HepG2 (cell line): Measurements from ENCODE around the gene PLEKHA3. TPM values are rescaled to one million over a fixed set of nuclear protein-coding genes. Genes with fewer than 3 reads are reported as not detected.

ENCODE experiments used
- AGO1 ChIP-seq: fragments of 200-400 bp; formaldehyde crosslinking; IDR thresholded peaks from 2 replicates; pipeline ENCODE4 v1.6.1; 2017; ENCODE audit warnings: mild to moderate bottlenecking, low read depth, low read length, moderate library complexity; ENCODE audit not compliant: poor library complexity, severe bottlenecking
- CHCHD3 ChIP-seq: sonication (generic); formaldehyde crosslinking; IDR thresholded peaks from 2 replicates; pipeline ENCODE4 v1.8.0; 2022; ENCODE audit warnings: mild to moderate bottlenecking, missing genetic modification reagents, moderate library complexity
- CHD2 ChIP-seq: IDR thresholded peaks from 2 replicates; pipeline ENCODE4 v1.6.1; 2011; ENCODE audit warnings: low read depth, low read length, improper control_type of control experiment
- DBP ChIP-seq: sonication (generic); formaldehyde crosslinking; IDR thresholded peaks from 2 replicates; pipeline ENCODE4 v1.4.0; 2020; ENCODE audit warnings: missing genetic modification reagents; ENCODE audit errors: not compliant biosample characterization
- HCFC1 ChIP-seq: fragments of 150-350 bp; IDR thresholded peaks from 2 replicates; pipeline ENCODE4 v1.6.1; 2014; ENCODE audit warnings: low read depth, low read length
- IRF9 ChIP-seq: sonication (generic); formaldehyde crosslinking; IDR thresholded peaks from 2 replicates; pipeline ENCODE4 v1.8.0; 2022; ENCODE audit warnings: missing genetic modification reagents, mild to moderate bottlenecking, borderline replicate concordance
- RBFOX2 ChIP-seq: fragments of 200-400 bp; formaldehyde crosslinking; IDR thresholded peaks from 2 replicates; pipeline ENCODE4 v1.6.1; 2017; ENCODE audit warnings: low read depth, mild to moderate bottlenecking, low read length
- RCOR2 ChIP-seq: IDR thresholded peaks from 2 replicates; pipeline ENCODE4 v1.6.1; 2016; ENCODE audit warnings: missing biosample characterization, missing genetic modification reagents
- THAP8 ChIP-seq: sonication (generic); formaldehyde crosslinking; IDR thresholded peaks from 2 replicates; pipeline ENCODE4 v1.5.1; 2020; ENCODE audit warnings: missing genetic modification reagents, mild to moderate bottlenecking, borderline replicate concordance
- U2AF2 ChIP-seq: fragments of 200-400 bp; formaldehyde crosslinking; IDR thresholded peaks from 2 replicates; pipeline ENCODE4 v1.6.1; 2017; ENCODE audit warnings: low read depth, mild to moderate bottlenecking, low read length
- USF2 ChIP-seq, 2 experiments: sonication (generic) in 1 of 2; formaldehyde crosslinking in 1 of 2; IDR thresholded peaks; 2 replicates each; pipeline versions ENCODE4 v1.5.1 to v1.6.1; 2011 to 2020; ENCODE audit warnings: borderline replicate concordance in 1 of 2, low read depth in 1 of 2, low read length in 1 of 2, mild to moderate bottlenecking in 1 of 2, missing genetic modification reagents in 1 of 2, moderate library complexity in 1 of 2
- ZNF24 ChIP-seq: fragments of 450-650 bp; IDR thresholded peaks from 2 replicates; pipeline ENCODE4 v1.6.1; 2017; ENCODE audit warnings: antibody characterized with exemption, mild to moderate bottlenecking
- ZNF367 ChIP-seq: sonication (generic); formaldehyde crosslinking; IDR thresholded peaks from 2 replicates; pipeline ENCODE4 v1.4.0; 2020; ENCODE audit warnings: missing genetic modification reagents, borderline replicate concordance
- ZNF724P ChIP-seq: sonication (generic); formaldehyde crosslinking; IDR thresholded peaks from 2 replicates; pipeline ENCODE4 v1.8.0; 2022; ENCODE audit warnings: missing genetic modification reagents, borderline replicate concordance
- ZNF749 ChIP-seq: sonication (generic); formaldehyde crosslinking; IDR thresholded peaks from 2 replicates; pipeline ENCODE4 v1.8.0; 2022; ENCODE audit warnings: mild to moderate bottlenecking, missing genetic modification reagents, moderate library complexity, borderline replicate concordance
- ZNF770 ChIP-seq: sonication (generic); formaldehyde crosslinking; IDR thresholded peaks from 2 replicates; pipeline ENCODE4 v1.5.0; 2020; ENCODE audit warnings: mild to moderate bottlenecking, missing genetic modification reagents
- ZUFSP ChIP-seq: sonication (generic); formaldehyde crosslinking; IDR thresholded peaks from 2 replicates; pipeline ENCODE4 v1.9.0; 2021; ENCODE audit warnings: missing genetic modification reagents, mild to moderate bottlenecking, borderline replicate concordance
- polyA plus RNA-seq, 8 experiments: library from polyadenylated mRNA; depleted of rRNA in 3 of 8; stranded (reverse) in 7 of 8; unstranded in 1 of 8; fragments of >200 nt; fragmentation: Illumina TruSeq in 4 of 8; extraction: Trizol in 4 of 8; gene quantifications; 2 replicates each; pipeline versions ENCODE4 v1.2.1 to v1.2.3, GENCODE V29; 2011 to 2016; ENCODE audit warnings: low read depth in 4 of 8, missing spikeins in 1 of 8, mixed read lengths in 1 of 8; ENCODE audit not compliant: insufficient read depth in 1 of 8
- total RNA-seq, 5 experiments: library from RNA; depleted of rRNA; stranded (reverse); fragments of >200 nt; fragmentation: Illumina TruSeq; extraction: Trizol; gene quantifications; 2 replicates each; pipeline ENCODE4 v1.2.3, GENCODE V29; 2016; ENCODE audit warnings: low read depth in 1 of 5

PLEKHA3 gene
- total and polyA plus RNA-seq, 2 of the 13 experiments (the other 11 are each of a cell fraction or from before 2014, with no cell fraction given), result 11.7 to 23.1 TPM

GRCh38 chr2:178478439-178479274 is 1.6 kb upstream of the PLEKHA3 start, which contains the start of gene FKBP7 (continued):
- TF ChIP-seq IRF9 (CRISPR knock-in tag), result peak; percentile 60
- peak; percentile 62 for TF ChIP-seq AGO1
- TF ChIP-seq ZNF770 (CRISPR knock-in tag), result 0 out of 2 replicates have a peak, but pooled peaks have one; percentile 67
- no peak for TF ChIP-seq ZUFSP (CRISPR knock-in tag)
- TF ChIP-seq CHCHD3, result no peak
- TF ChIP-seq RCOR2 (CRISPR knock-in tag), result peak; percentile 72; the same call in 1 of the 2 replicates
- peak; percentile 93 for TF ChIP-seq RBFOX2
- no peak for TF ChIP-seq THAP8 (CRISPR knock-in tag)
- TF ChIP-seq U2AF2, result no peak
- TF ChIP-seq DBP (CRISPR knock-in tag), result peak; percentile 79
- TF ChIP-seq ZNF724P (CRISPR knock-in tag), result no peak
- peak; percentile 52; the same call in 1 of the 2 replicates for TF ChIP-seq ZNF749 (CRISPR knock-in tag)
- peak; percentile 85; the same call in 1 of the 2 replicates for TF ChIP-seq ZNF367 (CRISPR knock-in tag)
- TF ChIP-seq ZNF24, result no peak
- no peak for TF ChIP-seq CHD2
- TF ChIP-seq USF2 (IDR thresholded peaks at IDR 0.05; ENCODE audit: low read depth, low read length), result no peak
- TF ChIP-seq USF2 (CRISPR knock-in tag; IDR thresholded peaks at IDR 0.05; ENCODE audit: borderline replicate concordance), result no peak
- TF ChIP-seq HCFC1, result peak; percentile 28
